ENCODE results near the gene TMBIM1. TPM values are rescaled to one million over a fixed set of nuclear protein-coding genes. Genes with fewer than 3 reads are reported as not detected.

Gene TMBIM1
- total RNA-seq, 1 experiment from 2014 or later = 23.5 TPM

GRCh38 chr2:218298314-218298875 lies 6.1 kb upstream of the TMBIM1 start (continued):
- TF ChIP-seq E2F1 (CRISPR knock-in tag; IDR thresholded peaks at IDR 0.05) (no peak), ZBTB21 (CRISPR knock-in tag; IDR thresholded peaks at IDR 0.05; ENCODE audit: borderline replicate concordance) (no peak)

GRCh38 chr2:218296847-218297246 lies 4.5 kb upstream of the TMBIM1 start:
- Mint-ChIP-seq H3K4me1 (peaks cover 32% of the 10 kb centered on the region), H3K27ac (no peak overlapping the region), H3K36me3 (no peaks in the 10 kb centered on the region), H3K4me3 (no peak overlapping the region), H3K27me3 (ENCODE audit: low read depth) (no peaks in the 10 kb centered on the region; the same call in 1 of the 2 replicates), H3K9me3 (no peaks in the 10 kb centered on the region)
- TF ChIP-seq ERG (CRISPR knock-in tag; IDR thresholded peaks at IDR 0.05) (no peak), ARID4B (CRISPR knock-in tag; IDR thresholded peaks at IDR 0.05; ENCODE audit: borderline replicate concordance) (no peak), FOXP1 (CRISPR knock-in tag; IDR thresholded peaks at IDR 0.05; ENCODE audit: borderline replicate concordance) (no peak), ZNF317 (CRISPR knock-in tag; IDR thresholded peaks at IDR 0.05; ENCODE audit: borderline replicate concordance, low read depth) (no peak), E2F5 (CRISPR knock-in tag; IDR thresholded peaks at IDR 0.05) (no peak), NFYB (CRISPR knock-in tag; conservative IDR thresholded peaks at IDR 0.05; ENCODE audit: low read depth) (no peak)
- ATAC-seq = no peak
- CTCF ChIA-PET = interaction anchor here (0.7 to 3.6 kb wide), 5 partner anchors 60 to 153 kb away, joined by 3 to 17 read pairs (median 4); partner anchors contain the start of gene CATIP
- DNase-seq (ENCODE audit: low spot score) = no peak
- POLR2A ChIA-PET = interaction anchor here (1.2 kb wide), 1 partner anchor 27 kb away, joined by 3 read pairs; the partner anchor contains the start of genes AAMP and PNKD

- Mint-ChIP-seq H3K9me3 (no peaks in the 10 kb centered on the region), H3K4me3 (no peak overlapping the region), H3K27me3 (ENCODE audit: low read depth) (peaks cover 4% of the 10 kb centered on the region; the same call in 1 of the 2 replicates), H3K27ac (no peak overlapping the region), H3K36me3 (no peaks in the 10 kb centered on the region), H3K4me1 (peaks cover 36% of the 10 kb centered on the region)
- TF ChIP-seq ZNF232 (CRISPR knock-in tag; IDR thresholded peaks at IDR 0.05) (no peak), USF1 (CRISPR knock-in tag; IDR thresholded peaks at IDR 0.05) (no peak), NR2C2 (CRISPR knock-in tag; IDR thresholded peaks at IDR 0.05) (no peak)
- ChIA-PET CTCF (interaction anchor here (0.8 to 3.6 kb wide), 4 partner anchors 61 to 100 kb away, joined by 3 to 17 read pairs (median 10); partner anchors contain the start of gene CATIP), POLR2A (interaction anchor here (1.2 kb wide), 1 partner anchor 26 kb away, joined by 3 read pairs; the partner anchor contains the start of genes AAMP and PNKD)
- no peak for DNase-seq (ENCODE audit: low spot score)
- no peak for ATAC-seq
These were observed 3.9 kb upstream of the TMBIM1 start for GRCh38 chr2:218296200-218296599.

All from WTC11 (cell line).